Measurements from ENCODE around the gene PRCC. TPM values are rescaled to one million over a fixed set of nuclear protein-coding genes. Genes with fewer than 3 reads are reported as not detected.

PRCC gene
- total RNA-seq, 4 donors from 2014 or later: 43.3 to 114 (median 46.3) TPM

GRCh38 chr1:156840186-156840897 is 73.0 kb downstream of the PRCC start:
- Histone ChIP-seq H3K9me3 (no peaks in the 10 kb centered on the region), H3K27me3 (peaks cover 0 to 14% of the 10 kb centered on the region in 2 donors), H3K4me3 (no peak overlapping the region), H3K4me1 (peaks cover 0 to 6% (median 0%) of the 10 kb centered on the region in 4 donors), H3K27ac (no peak overlapping the region), H3K36me3 (no peaks in the 10 kb centered on the region)
- TF ChIP-seq POLR2A (IDR thresholded peaks at IDR 0.05) (no peak), CTCF (IDR thresholded peaks at IDR 0.05) (no peak)
- DNase-seq: no peak

DNA sequence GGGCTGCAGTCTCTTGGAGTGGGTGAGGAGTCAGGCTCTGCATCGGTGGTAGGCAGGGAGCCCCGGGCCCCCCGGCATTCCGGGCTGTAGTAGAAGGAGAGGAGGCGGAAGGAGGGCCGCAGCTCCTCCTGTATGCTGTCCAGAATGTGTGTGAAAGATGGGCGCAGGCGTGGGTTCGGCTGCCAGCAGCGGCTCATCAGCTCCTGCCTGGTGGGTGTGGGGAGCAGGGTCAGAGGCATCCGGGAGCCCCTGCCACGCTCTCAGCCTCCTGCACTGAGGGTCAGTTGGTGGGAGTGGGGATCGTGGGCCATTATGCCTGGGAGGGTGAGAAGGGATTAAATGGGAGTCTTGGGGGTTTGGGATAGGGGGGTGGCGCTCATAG is 73.6 kb downstream of the PRCC start:
- Histone ChIP-seq H3K4me1 (peaks cover 0 to 11% (median 0%) of the 10 kb centered on the region in 4 donors), H3K9me3 (no peaks in the 10 kb centered on the region), H3K4me3 (no peak overlapping the region), H3K36me3 (no peaks in the 10 kb centered on the region), H3K27ac (no peak overlapping the region), H3K27me3 (peaks cover 0 to 14% of the 10 kb centered on the region in 2 donors)
- no peak for TF ChIP-seq CTCF (IDR thresholded peaks at IDR 0.05)
- no peak for TF ChIP-seq POLR2A (IDR thresholded peaks at IDR 0.05)
- DNase-seq: no peak

DNA sequence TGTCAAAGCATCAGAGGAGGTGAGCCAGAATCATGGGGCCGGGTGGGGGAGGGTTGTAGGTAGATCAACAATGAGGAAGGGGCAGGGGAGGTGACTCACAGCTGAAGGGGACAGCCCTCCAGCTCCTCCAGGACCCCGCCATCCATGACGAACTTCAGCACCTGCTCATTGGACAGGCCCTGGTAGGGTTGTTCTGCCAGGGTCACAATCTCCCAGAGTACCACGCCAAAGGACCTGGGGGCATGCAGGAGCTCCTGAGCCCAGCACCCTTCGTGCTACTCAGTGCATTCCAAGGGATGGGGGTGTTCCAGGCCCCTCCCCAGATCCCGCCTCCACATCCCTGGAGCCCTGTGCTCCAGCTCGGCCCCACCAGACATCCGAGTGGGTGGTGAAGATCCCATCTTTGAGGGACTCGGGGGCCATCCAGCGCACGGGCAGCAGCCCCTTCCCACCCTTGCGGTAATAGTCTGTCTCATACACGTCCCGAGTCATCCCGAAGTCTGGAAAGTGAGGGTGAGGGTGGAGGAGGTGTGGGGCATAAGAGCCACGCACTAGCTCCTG is 74.0 kb downstream of the PRCC start:
- TF ChIP-seq CTCF (IDR thresholded peaks at IDR 0.05) (no peak), POLR2A (IDR thresholded peaks at IDR 0.05) (no peak)
- no peak for DNase-seq
- Histone ChIP-seq H3K4me1 (peaks cover 0 to 11% (median 0%) of the 10 kb centered on the region in 4 donors), H3K27ac (no peak overlapping the region), H3K4me3 (no peak overlapping the region), H3K36me3 (no peaks in the 10 kb centered on the region), H3K27me3 (peaks cover 0 to 14% of the 10 kb centered on the region in 2 donors), H3K9me3 (no peaks in the 10 kb centered on the region)

- H3K27me3 ChIP-seq: peaks cover 0 to 14% of the 10 kb centered on the region in 2 donors
- no peaks in the 10 kb centered on the region for H3K9me3 ChIP-seq
These were observed 75.4 kb downstream of the PRCC start for GRCh38 chr1:156842618-156843300.

DNA sequence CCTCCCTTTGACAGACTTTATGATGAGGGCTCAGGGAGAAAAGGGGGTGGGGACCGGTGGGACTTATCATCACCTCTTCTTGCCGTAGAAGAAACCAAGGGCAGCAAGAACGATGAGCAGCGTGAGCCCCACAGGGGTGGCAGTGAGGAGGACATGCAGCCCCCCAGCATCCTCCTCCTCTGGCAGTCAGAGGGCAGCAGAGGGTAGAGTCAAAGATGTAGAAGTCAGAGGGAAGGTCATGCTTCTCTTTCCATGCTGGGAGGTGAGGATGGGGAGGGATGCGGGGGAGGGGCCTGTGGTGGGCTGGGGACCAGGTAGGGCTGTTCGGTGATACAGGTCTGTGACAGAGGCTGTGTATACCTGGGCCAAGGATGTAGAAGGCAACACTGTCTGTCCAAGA is 76.8 kb downstream of the PRCC start:
- TF ChIP-seq CTCF (IDR thresholded peaks at IDR 0.05) (no peak), POLR2A (IDR thresholded peaks at IDR 0.05) (no peak)
- peaks cover 0 to 14% of the 10 kb centered on the region in 2 donors for H3K27me3 ChIP-seq
- H3K4me1 ChIP-seq: peaks cover 0 to 11% (median 1%) of the 10 kb centered on the region in 4 donors
- H3K4me3 ChIP-seq: no peak overlapping the region
- H3K27ac ChIP-seq: no peak overlapping the region
- no peaks in the 10 kb centered on the region for H3K36me3 ChIP-seq
- no peak for DNase-seq
- H3K9me3 ChIP-seq: no peaks in the 10 kb centered on the region

More at GRCh38 chr1:156842618-156843300, 75.4 kb downstream of the PRCC start:
- no peak for TF ChIP-seq POLR2A (IDR thresholded peaks at IDR 0.05)
- no peak for TF ChIP-seq CTCF (IDR thresholded peaks at IDR 0.05)
- peaks cover 0 to 11% (median 0%) of the 10 kb centered on the region in 4 donors for H3K4me1 ChIP-seq
- H3K4me3 ChIP-seq: no peak overlapping the region
- no peak overlapping the region for H3K27ac ChIP-seq
- DNase-seq: no peak
- H3K36me3 ChIP-seq: no peaks in the 10 kb centered on the region
